Fibroblast of the aortic adventitia (primary cell): ENCODE results near the gene TMPRSS13. TPM values are rescaled to one million over a fixed set of nuclear protein-coding genes. Genes with fewer than 3 reads are reported as not detected.
"Not testable (repeated sequence)": the region's sequence is repeated elsewhere in the genome, so short reads cannot be mapped to it uniquely, and the experiment has no call there.

Experiments
- DNase-seq: peaks from one replicate; pipeline ENCODE4 v3.0.0-alpha.2; 2010; ENCODE audit warnings: low read depth
- H3K4me3 ChIP-seq: 2 replicates; pipeline ENCODE4 v1.5.1; 2011; ENCODE audit warnings: low read depth, mild to moderate bottlenecking, control low read depth, low read length, moderate library complexity
- CTCF ChIP-seq: IDR thresholded peaks from 2 replicates; pipeline ENCODE4 v1.5.1; 2011; ENCODE audit warnings: mild to moderate bottlenecking, low read length, control low read depth, inconsistent platforms; ENCODE audit not compliant: insufficient read depth
- total RNA-seq: library from RNA; depleted of rRNA; stranded (reverse); fragments of >200 nt; gene quantifications from 2 replicates; pipeline ENCODE4 v1.2.3, GENCODE V29; 2012; ENCODE audit warnings: low replicate concordance

Gene TMPRSS13
- total RNA-seq, 1 donor: not detected

- no peak for DNase-seq
- no peak for TF ChIP-seq CTCF
- H3K4me3 ChIP-seq: no peak overlapping the region
These were observed 21.1 kb upstream of the TMPRSS13 start for GRCh38 chr11:117950301-117950700.

GRCh38 chr11:117949062-117949461 lies 19.9 kb upstream of the TMPRSS13 start:
- TF ChIP-seq CTCF: no peak
- no peak overlapping the region for H3K4me3 ChIP-seq
- DNase-seq: no peak

- H3K4me3 ChIP-seq, DNase-seq: not testable (repeated sequence)
These were observed 19.3 kb upstream of the TMPRSS13 start for GRCh38 chr11:117948466-117948865.

- H3K4me3 ChIP-seq, DNase-seq: not testable (repeated sequence)
These were observed 18.5 kb upstream of the TMPRSS13 start for GRCh38 chr11:117947751-117948150.

GRCh38 chr11:117946842-117947526 lies 17.8 kb upstream of the TMPRSS13 start:
- H3K4me3 ChIP-seq: no peak overlapping the region
- DNase-seq: peak; percentile 93
- peak; percentile 98 for TF ChIP-seq CTCF

GRCh38 chr11:117946156-117946841 lies 17.1 kb upstream of the TMPRSS13 start:
- no peak for DNase-seq
- no peak for TF ChIP-seq CTCF
- no peak overlapping the region for H3K4me3 ChIP-seq

- TF ChIP-seq CTCF: no peak
- H3K4me3 ChIP-seq: no peak overlapping the region
- no peak for DNase-seq
These were observed 16.0 kb upstream of the TMPRSS13 start for GRCh38 chr11:117945047-117945810.
